ENCODE measurements around the gene CENPP. TPM values are rescaled to one million over a fixed set of nuclear protein-coding genes. Genes with fewer than 3 reads are reported as not detected.

The CENPP gene
- total RNA-seq, 4 donors from 2014 or later = 1.5 to 11.6 (median 5.5) TPM

DNA sequence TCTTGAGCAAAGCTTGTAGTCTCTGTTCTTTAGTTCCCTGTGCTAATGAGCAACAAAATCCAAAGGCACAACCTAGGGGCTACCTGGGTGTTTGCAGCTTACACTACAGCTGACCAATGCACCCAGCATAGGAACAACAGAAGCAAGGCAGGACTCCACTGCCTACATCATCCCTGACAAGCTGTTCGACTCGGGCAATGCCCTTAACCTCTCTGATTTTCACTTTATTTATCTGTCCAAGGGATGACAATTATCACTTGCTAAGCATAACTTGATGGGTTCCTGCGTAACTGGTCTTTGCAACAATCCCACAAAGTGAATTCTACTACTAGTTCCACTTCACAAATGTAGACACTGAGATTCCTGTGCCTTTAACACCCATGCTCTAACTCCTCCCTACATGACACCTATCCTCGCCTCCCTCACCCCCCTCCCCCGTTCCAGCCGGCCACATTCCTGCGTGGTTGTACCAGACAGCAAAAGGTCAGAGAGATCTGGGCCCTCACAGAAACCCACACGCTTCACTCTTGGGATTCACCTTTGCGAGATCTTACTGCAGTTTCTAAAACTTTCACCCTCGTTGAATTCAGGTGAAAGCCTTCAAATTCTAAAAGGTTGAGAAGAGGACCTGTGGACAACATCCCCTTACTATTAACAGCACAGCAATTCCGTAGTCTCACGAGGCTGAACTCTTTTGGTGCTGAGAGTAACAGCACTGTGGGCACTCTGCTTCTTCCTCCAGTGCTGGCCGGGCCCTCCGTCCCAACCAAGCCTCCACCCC, 343.2 kb downstream of the CENPP start:
- Histone ChIP-seq H3K27me3 (no peaks in the 10 kb centered on the region), H3K4me3 (replicated peaks in 1 of 3) (peak overlapping the region; percentile 69 to 94 (median 90)), H3K9me3 (no peaks in the 10 kb centered on the region), H3K4me1 (peaks cover 12 to 28% of the 10 kb centered on the region in 2 donors), H3K36me3 (no peaks in the 10 kb centered on the region), H3K27ac (peak overlapping the region in 2 of 3 donors; percentile 73 to 76)
- intact Hi-C loops (cut with DNase I) = loop anchor here (5.0 kb wide), 1 partner anchor 98 kb away; no protein-coding TSS in a partner anchor
- 22 to 33% methylated on average over 10 to 14 of the region's 14 CpGs for WGBS, 2 donors
- peak; percentile 38 to 49 for DNase-seq
- TF ChIP-seq POLR2A (IDR thresholded peaks at IDR 0.05) = no peak
- TF ChIP-seq, protein P1, sequence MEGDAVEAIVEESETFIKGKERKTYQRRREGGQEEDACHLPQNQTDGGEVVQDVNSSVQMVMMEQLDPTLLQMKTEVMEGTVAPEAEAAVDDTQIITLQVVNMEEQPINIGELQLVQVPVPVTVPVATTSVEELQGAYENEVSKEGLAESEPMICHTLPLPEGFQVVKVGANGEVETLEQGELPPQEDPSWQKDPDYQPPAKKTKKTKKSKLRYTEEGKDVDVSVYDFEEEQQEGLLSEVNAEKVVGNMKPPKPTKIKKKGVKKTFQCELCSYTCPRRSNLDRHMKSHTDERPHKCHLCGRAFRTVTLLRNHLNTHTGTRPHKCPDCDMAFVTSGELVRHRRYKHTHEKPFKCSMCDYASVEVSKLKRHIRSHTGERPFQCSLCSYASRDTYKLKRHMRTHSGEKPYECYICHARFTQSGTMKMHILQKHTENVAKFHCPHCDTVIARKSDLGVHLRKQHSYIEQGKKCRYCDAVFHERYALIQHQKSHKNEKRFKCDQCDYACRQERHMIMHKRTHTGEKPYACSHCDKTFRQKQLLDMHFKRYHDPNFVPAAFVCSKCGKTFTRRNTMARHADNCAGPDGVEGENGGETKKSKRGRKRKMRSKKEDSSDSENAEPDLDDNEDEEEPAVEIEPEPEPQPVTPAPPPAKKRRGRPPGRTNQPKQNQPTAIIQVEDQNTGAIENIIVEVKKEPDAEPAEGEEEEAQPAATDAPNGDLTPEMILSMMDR (IDR thresholded peaks at IDR 0.05) = no peak

DNA sequence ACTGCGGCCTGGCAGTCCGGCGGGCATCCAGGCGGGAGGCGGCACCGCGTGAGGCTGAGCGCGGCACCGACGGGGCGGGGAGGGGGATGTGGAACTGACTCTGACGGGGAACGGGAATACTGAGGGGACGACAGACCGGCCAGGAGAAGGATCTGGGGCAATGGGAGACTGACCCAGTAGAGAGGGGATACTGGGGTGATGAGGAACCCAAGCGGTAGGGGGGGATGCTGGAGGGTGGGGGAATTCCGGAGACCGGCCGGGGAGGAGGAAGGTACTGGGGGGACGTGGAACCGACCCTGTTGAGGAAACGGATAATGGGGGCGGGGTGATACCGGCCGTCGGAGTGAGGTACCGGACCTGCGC, 343.8 kb downstream of the CENPP start:
- H3K4me3 ChIP-seq (replicated peaks in 1 of 3) = peak overlapping the region; percentile 69 to 94 (median 90)
- intact Hi-C loops (cut with DNase I) = loop anchor here (5.0 kb wide), 1 partner anchor 98 kb away; no protein-coding TSS in a partner anchor
- H3K27ac ChIP-seq = peak overlapping the region in 2 of 3 donors; percentile 73 to 76
- no peak for TF ChIP-seq POLR2A (IDR thresholded peaks at IDR 0.05)
- TF ChIP-seq, protein P1 (IDR thresholded peaks at IDR 0.05) = no peak
- peaks cover 12 to 26% of the 10 kb centered on the region in 2 donors for H3K4me1 ChIP-seq
- H3K36me3 ChIP-seq = no peaks in the 10 kb centered on the region
- H3K9me3 ChIP-seq = no peaks in the 10 kb centered on the region
- WGBS, 2 donors = 1 to 3% methylated on average over 17 to 28 of the region's 29 CpGs
- DNase-seq = peak; percentile 16 to 29
- no peaks in the 10 kb centered on the region for H3K27me3 ChIP-seq

Small RNA genes lying within 50 kb of the gene (microRNA-seq; reads per million reads assigned to microRNA genes)
- gene MIR3651 (not detected), gene MIR4670 (not detected)

Small RNA genes lying within 50 kb of the gene (small RNA-seq; reads per million reads assigned to genes)
- gene AL157827.1 = not detected
- not detected for gene MIR3651
- not detected for gene MIR4670
- 0.38 reads per million for gene SNORA84

Other genes starting within 250 kb of the CENPP start
- gene SPTLC1, start 210.5 kb upstream of the CENPP start, total RNA-seq = 100 to 1,000 TPM; 124 to 132 (median 127) TPM
- gene IARS1, start 32.3 kb upstream of the CENPP start, total RNA-seq = 100 to 1,000 TPM in 2 of 4 donors, 10 to 100 TPM in 2; 85.2 to 317 (median 110) TPM
- gene NOL8, start 603 bp upstream of the CENPP start, total RNA-seq = 10 to 100 TPM; 30.0 to 38.2 (median 33.6) TPM
- 10 to 100 TPM in 3 of 4 donors, 1 to 10 TPM in 1; 4.5 to 20.8 (median 16.1) TPM for gene OGN, start 78.6 kb downstream of the CENPP start, total RNA-seq
- 10 to 100 TPM in 3 of 4 donors, 1 to 10 TPM in 1; 6.0 to 52.4 (median 16.6) TPM for gene OMD, start 98.5 kb downstream of the CENPP start, total RNA-seq
- 10 to 100 TPM in 1 of 4 donors, 1 to 10 TPM in 3; 2.4 to 15.3 (median 7.4) TPM for gene ASPN, start 156.6 kb downstream of the CENPP start, total RNA-seq
- gene ECM2, start 210.0 kb downstream of the CENPP start, total RNA-seq = 10 to 100 TPM in 3 of 4 donors, 1 to 10 TPM in 1; 4.9 to 15.2 (median 12.6) TPM

All from thyroid gland (tissue), 4 donors.